Nephron progenitor cell (in vitro differentiated cells): ENCODE data around the gene VPS37D.

ENCODE experiments used
- DNase-seq: peaks from one replicate; pipeline ENCODE4 v3.0.0; 2021
- H3K27ac Mint-ChIP-seq: 2 replicates; pipeline ENCODE4 v1.8.0; 2021; ENCODE audit warnings: mild to moderate bottlenecking, moderate library complexity, mixed read lengths
- H3K27me3 Mint-ChIP-seq: 2 replicates; pipeline ENCODE4 v1.8.0; 2021; ENCODE audit warnings: mild to moderate bottlenecking, low read depth, mixed read lengths; ENCODE audit not compliant: poor library complexity
- H3K36me3 Mint-ChIP-seq: 2 replicates; pipeline ENCODE4 v1.8.0; 2021; ENCODE audit warnings: low read depth, mixed read lengths
- H3K4me1 Mint-ChIP-seq: 2 replicates; pipeline ENCODE4 v1.8.0; 2021; ENCODE audit warnings: mixed read lengths
- H3K4me3 Mint-ChIP-seq: 2 replicates; pipeline ENCODE4 v1.8.0; 2021; ENCODE audit warnings: mild to moderate bottlenecking, moderate library complexity, mixed read lengths
- H3K9me3 Mint-ChIP-seq: 2 replicates; pipeline ENCODE4 v1.8.0; 2021; ENCODE audit warnings: mild to moderate bottlenecking, moderate library complexity, mixed read lengths
- CTCF ChIP-seq: fragments of 200-600 bp; sonication (generic); IDR thresholded peaks from 2 replicates; pipeline ENCODE4 v1.5.0; 2021; ENCODE audit warnings: antibody characterized with exemption

VPS37D gene

GRCh38 chr7:73703757-73704639 is 36.4 kb downstream of the VPS37D start:
- peak overlapping the region; percentile 58 for H3K4me3 Mint-ChIP-seq
- no peaks in the 10 kb centered on the region for H3K9me3 Mint-ChIP-seq
- peaks cover 11% of the 10 kb centered on the region for H3K36me3 Mint-ChIP-seq
- TF ChIP-seq CTCF = no peak
- peak; percentile 84 for DNase-seq
- peaks cover 27% of the 10 kb centered on the region for H3K4me1 Mint-ChIP-seq
- peaks cover 6% of the 10 kb centered on the region for H3K27me3 Mint-ChIP-seq
- H3K27ac Mint-ChIP-seq = no peak overlapping the region

- peaks cover 6% of the 10 kb centered on the region for H3K27me3 Mint-ChIP-seq
- no peaks in the 10 kb centered on the region for H3K9me3 Mint-ChIP-seq
Observed at GRCh38 chr7:73704640-73705550, 37.3 kb downstream of the VPS37D start.

DNA sequence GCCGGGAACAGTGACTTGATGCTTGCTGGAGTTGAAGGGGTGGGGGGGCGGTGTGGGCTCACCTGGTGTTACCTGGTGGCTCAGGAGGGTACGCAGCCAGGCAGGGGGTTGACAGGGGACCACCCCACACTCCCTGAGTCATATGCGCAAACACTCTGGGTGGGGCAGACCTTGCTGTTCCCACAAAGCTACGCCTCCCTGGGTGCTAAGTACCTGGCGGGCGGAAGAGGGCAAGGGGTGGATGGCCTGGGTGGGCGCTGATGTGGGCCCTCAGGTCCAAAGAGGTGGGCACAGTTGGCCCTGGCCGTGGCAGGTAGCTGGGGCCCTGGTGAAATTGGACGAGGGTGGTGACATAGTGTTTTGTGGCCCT is 37.9 kb downstream of the VPS37D start:
- Mint-ChIP-seq H3K27me3 (peaks cover 6% of the 10 kb centered on the region), H3K4me1 (peaks cover 27% of the 10 kb centered on the region), H3K36me3 (peaks cover 11% of the 10 kb centered on the region), H3K9me3 (no peaks in the 10 kb centered on the region), H3K27ac (no peak overlapping the region), H3K4me3 (no peak overlapping the region)
- TF ChIP-seq CTCF = no peak
- no peak for DNase-seq

More at GRCh38 chr7:73704640-73705550, 37.3 kb downstream of the VPS37D start:
- H3K4me1 Mint-ChIP-seq = peaks cover 27% of the 10 kb centered on the region
- TF ChIP-seq CTCF = no peak
- peaks cover 11% of the 10 kb centered on the region for H3K36me3 Mint-ChIP-seq
- H3K27ac Mint-ChIP-seq = no peak overlapping the region
- H3K4me3 Mint-ChIP-seq = no peak overlapping the region
- DNase-seq = no peak

DNA sequence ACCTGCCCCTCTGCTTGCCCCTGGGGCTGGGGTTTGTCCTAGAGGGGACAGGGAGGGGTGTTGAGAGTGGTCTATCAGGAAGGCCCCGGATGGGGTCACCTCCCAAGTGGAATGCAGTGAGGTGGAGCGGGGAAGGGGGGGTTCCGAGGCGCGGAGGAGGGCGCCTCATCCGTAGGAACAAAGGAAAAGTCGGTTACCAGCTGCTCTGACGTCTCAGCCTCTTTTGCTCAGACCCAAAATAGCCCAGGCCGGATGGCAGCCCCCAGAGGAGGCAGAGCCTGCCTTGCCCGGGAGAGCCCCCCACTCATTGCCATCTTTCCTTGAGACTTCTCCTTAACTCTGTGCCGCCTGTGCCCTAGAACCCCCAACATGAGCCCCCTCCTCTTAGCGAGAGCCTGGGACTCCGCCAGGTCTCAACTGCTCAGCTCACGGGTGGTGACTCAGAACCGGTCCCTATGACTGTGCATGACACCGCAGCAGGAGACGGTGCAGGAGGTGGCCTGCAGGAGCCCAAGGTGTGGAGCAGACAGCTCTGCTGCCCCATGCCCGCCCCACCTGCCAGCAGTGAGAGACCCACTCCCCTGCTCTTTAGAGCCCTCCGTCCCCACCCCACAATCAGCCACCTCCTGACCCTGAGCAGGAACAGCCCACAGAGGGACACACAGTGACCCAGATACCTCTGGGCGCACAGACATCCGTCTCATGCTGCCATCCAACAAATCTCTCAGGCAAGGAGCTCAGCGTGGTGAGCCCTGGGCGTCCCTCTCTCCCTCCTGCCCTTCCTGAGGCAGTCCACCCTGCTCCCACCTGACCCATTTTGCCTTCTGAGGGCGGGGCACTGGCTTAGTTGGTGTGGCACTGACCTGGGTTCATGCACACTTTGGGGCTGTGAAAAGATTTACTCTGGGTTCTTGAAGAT is 38.8 kb downstream of the VPS37D start:
- H3K4me3 Mint-ChIP-seq = no peak overlapping the region
- no peak for TF ChIP-seq CTCF
- no peak for DNase-seq

GRCh38 chr7:73707045-73707631 is 39.5 kb downstream of the VPS37D start:
- DNase-seq = no peak
- H3K27ac Mint-ChIP-seq = no peak overlapping the region
- H3K36me3 Mint-ChIP-seq = peaks cover 3% of the 10 kb centered on the region
- TF ChIP-seq CTCF = no peak
- H3K27me3 Mint-ChIP-seq = peaks cover 4% of the 10 kb centered on the region
- H3K4me3 Mint-ChIP-seq = no peak overlapping the region
- H3K9me3 Mint-ChIP-seq = no peaks in the 10 kb centered on the region
- peaks cover 28% of the 10 kb centered on the region for H3K4me1 Mint-ChIP-seq

More for the DNA sequence above, 38.8 kb downstream of the VPS37D start:
- peaks cover 11% of the 10 kb centered on the region for H3K36me3 Mint-ChIP-seq
- H3K4me1 Mint-ChIP-seq = peaks cover 27% of the 10 kb centered on the region
- H3K9me3 Mint-ChIP-seq = no peaks in the 10 kb centered on the region
- peak overlapping the region; percentile 25 for H3K27ac Mint-ChIP-seq
- H3K27me3 Mint-ChIP-seq = peaks cover 6% of the 10 kb centered on the region
